ENCODE data around the gene ARHGEF16. TPM values are rescaled to one million over a fixed set of nuclear protein-coding genes. Genes with fewer than 3 reads are reported as not detected.

ARHGEF16 gene
- total and polyA plus RNA-seq, 2 donors from 2014 or later: 15.5 to 39.3 TPM

- Histone ChIP-seq H3K4me3 (ENCODE audit: low read length in 3 of 3) (no peak overlapping the region), H3K4me1 (ENCODE audit: control insufficient read depth in 2 of 3, insufficient read depth in 2 of 3, low read depth in 1 of 3, low read length in 3 of 3) (no peaks in the 10 kb centered on the region), H3K27me3 (ENCODE audit: control insufficient read depth, insufficient read depth, low read length) (no peaks in the 10 kb centered on the region), H3K9me3 (ENCODE audit: control insufficient read depth in 2 of 3, insufficient read depth in 1 of 3, low read length in 3 of 3) (no peaks in the 10 kb centered on the region), H3K27ac (ENCODE audit: low read depth in 2 of 2, low read length in 2 of 2) (no peak overlapping the region), H3K36me3 (ENCODE audit: control insufficient read depth in 2 of 3, insufficient read depth in 3 of 3, low read length in 3 of 3) (no peaks in the 10 kb centered on the region), H3K9ac (ENCODE audit: low read length in 3 of 3) (no peak overlapping the region)
- FAIRE-seq: no peak
- intact Hi-C loops (cut with DNase I): no loop called here
- DNase-seq: peak in 1 of 5 donors; percentile 65
- TF ChIP-seq CTCF (IDR thresholded peaks at IDR 0.05; ENCODE audit: borderline replicate concordance, extremely low read depth, insufficient read depth): no peak
Measured at GRCh38 chr1:3439346-3440299, 14.8 kb upstream of the ARHGEF16 start.

- Histone ChIP-seq H3K9me3 (ENCODE audit: control insufficient read depth in 2 of 3, insufficient read depth in 1 of 3, low read length in 3 of 3) (no peaks in the 10 kb centered on the region), H3K9ac (ENCODE audit: low read length in 3 of 3) (no peak overlapping the region), H3K4me1 (ENCODE audit: control insufficient read depth in 2 of 3, insufficient read depth in 2 of 3, low read depth in 1 of 3, low read length in 3 of 3) (no peaks in the 10 kb centered on the region), H3K27me3 (ENCODE audit: control insufficient read depth, insufficient read depth, low read length) (no peaks in the 10 kb centered on the region), H3K4me3 (ENCODE audit: low read length in 3 of 3) (no peak overlapping the region), H3K36me3 (ENCODE audit: control insufficient read depth in 2 of 3, insufficient read depth in 3 of 3, low read length in 3 of 3) (no peaks in the 10 kb centered on the region), H3K27ac (ENCODE audit: low read depth in 2 of 2, low read length in 2 of 2) (no peak overlapping the region)
- DNase-seq (peak in 1 of 5 donors; percentile 41), FAIRE-seq (no peak)
- intact Hi-C loops (cut with DNase I): no loop called here
- no peak for TF ChIP-seq CTCF (IDR thresholded peaks at IDR 0.05; ENCODE audit: borderline replicate concordance, extremely low read depth, insufficient read depth)
Measured at GRCh38 chr1:3440300-3440681, 14.2 kb upstream of the ARHGEF16 start.

DNA sequence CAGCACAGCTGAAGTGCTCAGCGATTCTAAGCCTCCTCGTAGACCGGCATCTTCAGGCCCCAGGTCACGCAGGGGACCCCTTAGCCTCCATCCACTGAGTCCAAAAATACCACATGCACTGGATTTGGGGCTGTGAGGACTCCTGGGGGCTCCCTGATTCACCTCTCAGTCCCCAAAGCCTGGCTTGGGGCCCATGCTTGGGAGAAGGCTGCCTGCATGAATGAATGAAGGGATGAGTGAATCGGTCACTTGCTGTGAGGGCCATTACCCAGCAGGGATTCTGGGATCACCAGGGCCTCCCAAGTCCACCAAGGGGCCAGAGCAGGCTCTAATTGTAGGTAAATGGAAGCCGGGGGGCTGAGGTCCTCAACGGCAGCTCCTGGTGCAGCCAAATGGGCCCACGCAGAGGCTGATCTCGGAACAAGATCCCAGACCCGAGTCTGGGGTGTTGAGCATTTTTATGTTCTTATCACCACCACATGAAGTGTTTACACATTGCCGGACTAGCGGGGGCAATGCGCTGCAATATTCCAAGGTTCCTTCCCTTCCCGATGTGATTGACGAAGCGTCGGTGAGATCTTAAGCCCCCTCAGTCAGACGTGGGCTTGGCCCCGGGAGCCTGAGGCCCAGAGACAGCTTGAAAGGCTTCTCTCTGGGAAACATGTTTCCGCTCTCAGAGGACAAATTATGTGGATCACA lies 13.6 kb upstream of the ARHGEF16 start:
- FAIRE-seq (no peak), DNase-seq (peak in 1 of 5 donors; percentile 53)
- no peaks in the 10 kb centered on the region for H3K36me3 ChIP-seq (ENCODE audit: control insufficient read depth in 2 of 3, insufficient read depth in 3 of 3, low read length in 3 of 3)
- intact Hi-C loops (cut with DNase I): no loop called here
- no peak for TF ChIP-seq CTCF (IDR thresholded peaks at IDR 0.05; ENCODE audit: borderline replicate concordance, extremely low read depth, insufficient read depth)
- H3K9me3 ChIP-seq (ENCODE audit: control insufficient read depth in 2 of 3, insufficient read depth in 1 of 3, low read length in 3 of 3): no peaks in the 10 kb centered on the region
- H3K4me3 ChIP-seq (ENCODE audit: low read length in 3 of 3): no peak overlapping the region
- H3K27me3 ChIP-seq (ENCODE audit: control insufficient read depth, insufficient read depth, low read length): no peaks in the 10 kb centered on the region
- no peaks in the 10 kb centered on the region for H3K4me1 ChIP-seq (ENCODE audit: control insufficient read depth in 2 of 3, insufficient read depth in 2 of 3, low read depth in 1 of 3, low read length in 3 of 3)
- no peak overlapping the region for H3K27ac ChIP-seq (ENCODE audit: low read depth in 2 of 2, low read length in 2 of 2)
- H3K9ac ChIP-seq (ENCODE audit: low read length in 3 of 3): no peak overlapping the region
